Left lobe of liver (tissue), 2 donors: Measurements from ENCODE around the gene KCNAB2. TPM values are rescaled to one million over a fixed set of nuclear protein-coding genes. Genes with fewer than 3 reads are reported as not detected.
A peak's percentile ranks its signal among the peaks of the same experiment; 100 is the strongest.

Source experiments
- ATAC-seq: fragments of 200-7000 bp; cut with Tn5 transposase; one replicate; pipeline ENCODE4 v1.9.1; 2020; ENCODE audit warnings: mild to moderate bottlenecking, moderate library complexity
- DNase-seq: peaks from one replicate; pipeline ENCODE4 v3.0.0-alpha.2; 2020; ENCODE audit warnings: low spot score
- total RNA-seq: library from RNA; stranded (reverse); gene quantifications from one replicate; pipeline ENCODE4 v1.2.1, GENCODE V29; 2021
- donor health status: DM: no; HTN: no; CAD: no; lungs with moderate emphysema.
- donor health status: DM: no; HTN: yes; CAD: no.

KCNAB2 gene
- total RNA-seq, 1 donor from 2014 or later = 6.9 TPM

DNA sequence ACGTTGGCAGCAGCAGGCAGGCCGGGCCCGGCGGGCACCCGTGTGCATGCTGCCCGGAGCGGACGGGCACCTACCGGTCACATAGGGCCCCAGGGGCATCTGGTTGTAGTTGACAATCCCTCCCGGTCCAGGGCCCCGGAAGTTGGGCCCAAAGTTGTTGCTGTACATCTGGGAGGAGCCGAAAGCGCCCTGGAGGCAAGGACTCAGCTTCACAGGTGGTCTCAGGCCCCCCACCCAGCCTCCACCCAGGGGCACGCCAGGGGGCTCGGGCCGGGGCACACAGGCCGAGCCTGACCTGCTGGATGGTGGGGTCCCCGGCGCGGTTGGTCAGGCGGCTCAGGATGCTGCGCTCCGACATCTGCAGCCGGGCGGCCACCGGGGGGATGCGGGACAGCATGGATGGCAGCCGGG lies 60.6 kb downstream of the KCNAB2 start:
- no peak for DNase-seq
- no peak for ATAC-seq

DNA sequence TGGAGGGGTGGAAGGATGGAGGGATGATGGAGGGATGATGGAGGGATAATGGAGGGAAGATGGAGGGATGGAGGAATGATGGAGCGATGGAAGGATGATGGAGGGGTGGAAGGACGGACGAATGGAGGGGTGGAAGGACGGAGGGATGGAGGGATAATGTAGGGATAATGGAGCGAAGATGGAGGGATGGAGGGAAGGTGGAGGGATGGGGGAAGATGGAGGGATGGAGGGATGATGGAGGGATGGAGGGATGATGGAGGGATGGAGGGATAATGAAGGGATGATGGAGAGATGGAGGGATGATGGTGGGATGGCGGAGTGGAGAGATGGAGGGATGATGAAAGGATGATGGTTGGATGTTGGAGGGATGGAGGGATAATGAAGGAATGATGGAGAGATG lies 61.3 kb downstream of the KCNAB2 start:
- DNase-seq (no peak), ATAC-seq (no peak)

DNA sequence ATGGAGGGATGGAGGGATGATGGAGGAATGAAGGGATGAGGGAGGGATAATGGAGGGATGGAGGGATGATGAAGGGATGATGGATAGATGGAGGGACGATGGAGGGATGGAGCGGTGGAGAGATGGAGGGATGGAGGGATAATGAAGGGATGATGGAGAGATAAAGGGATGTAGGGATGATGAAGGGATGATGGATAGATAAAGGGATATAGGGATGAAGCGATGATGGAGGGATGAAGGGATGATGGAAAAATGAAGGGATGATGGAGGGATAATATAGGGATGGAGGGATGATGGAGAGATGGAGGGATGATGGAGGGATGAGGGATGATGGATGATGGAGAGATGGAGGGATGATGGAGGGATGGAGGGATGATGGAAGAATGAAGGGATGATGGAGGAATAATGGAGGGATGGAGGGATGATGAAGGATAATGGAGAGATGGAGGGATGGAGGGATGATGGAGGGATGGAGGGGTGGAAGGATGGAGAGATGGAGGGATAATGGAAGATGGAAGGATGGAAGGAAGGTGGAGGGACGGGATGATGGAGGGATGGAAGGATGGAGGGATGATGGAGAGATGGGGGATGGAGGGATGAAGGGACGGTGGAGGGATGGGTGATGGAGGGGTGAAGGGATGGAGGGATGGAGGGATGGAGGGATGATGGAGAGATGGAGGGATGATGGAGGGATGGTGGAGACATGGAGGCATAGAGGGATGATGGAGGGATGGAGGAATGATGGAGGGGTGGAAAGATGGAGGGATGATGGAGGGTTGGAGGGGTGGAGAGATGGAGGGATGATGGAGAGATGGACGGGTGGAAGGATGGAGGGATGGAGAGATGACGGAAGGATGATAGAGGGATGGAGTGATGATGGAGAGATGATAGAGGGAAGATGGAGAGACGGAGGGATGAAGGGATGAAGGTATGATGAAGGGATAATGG lies 62.0 kb downstream of the KCNAB2 start:
- ATAC-seq (no peak), DNase-seq (no peak)

DNA sequence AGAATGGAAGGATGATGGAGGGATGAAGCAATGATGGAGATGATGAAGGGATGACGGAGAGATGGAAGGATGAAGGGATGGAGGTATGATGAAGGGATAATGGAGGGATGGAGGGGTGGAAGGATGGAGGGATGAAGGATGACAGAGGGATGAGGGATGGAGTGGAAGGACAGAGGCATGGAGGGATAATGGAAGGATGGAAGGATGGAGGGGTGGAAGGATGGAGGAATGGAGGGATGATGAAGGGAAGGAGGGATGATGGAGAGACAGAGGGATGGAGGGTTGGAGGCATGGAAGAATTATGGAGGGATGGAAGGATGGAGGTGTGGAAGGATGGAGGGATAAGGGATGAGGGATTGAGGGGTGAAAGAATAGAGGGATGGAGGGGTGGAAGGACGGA lies 62.8 kb downstream of the KCNAB2 start:
- DNase-seq (no peak), ATAC-seq (no peak)

DNA sequence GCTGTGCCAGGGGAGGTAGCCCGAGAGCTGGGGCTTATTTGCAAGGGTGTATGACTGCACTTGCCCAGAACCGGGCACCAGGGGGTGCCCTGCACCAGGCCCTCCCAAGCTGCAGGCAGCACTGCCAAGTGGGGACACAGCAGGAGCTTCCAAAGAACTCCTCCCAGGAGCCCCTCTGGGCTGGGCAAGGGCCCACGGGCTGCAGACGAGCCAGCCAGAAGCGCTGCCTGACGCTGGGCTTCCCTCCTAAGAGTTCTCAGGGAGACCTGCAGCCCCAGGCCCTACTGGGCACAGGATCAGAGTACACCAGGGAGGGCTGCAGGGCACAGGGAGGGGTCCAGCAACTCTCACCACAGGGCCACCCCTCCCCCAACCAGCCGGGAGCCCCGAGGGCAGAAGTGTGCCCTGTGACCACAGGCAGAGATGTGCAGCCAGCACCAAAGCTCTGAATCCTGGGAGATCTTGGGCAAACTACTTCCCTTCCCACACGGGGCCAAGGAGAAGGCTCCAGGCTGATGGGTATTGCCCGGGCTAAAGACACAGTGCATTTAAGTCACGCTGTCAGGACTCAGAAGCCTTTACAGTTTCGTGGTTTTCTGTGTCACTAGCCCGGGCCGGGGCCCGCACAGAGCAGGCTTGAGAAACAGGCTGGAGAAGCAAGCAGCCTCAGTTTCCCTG lies 63.4 kb downstream of the KCNAB2 start:
- no peak for DNase-seq
- ATAC-seq = peak; percentile 73

DNA sequence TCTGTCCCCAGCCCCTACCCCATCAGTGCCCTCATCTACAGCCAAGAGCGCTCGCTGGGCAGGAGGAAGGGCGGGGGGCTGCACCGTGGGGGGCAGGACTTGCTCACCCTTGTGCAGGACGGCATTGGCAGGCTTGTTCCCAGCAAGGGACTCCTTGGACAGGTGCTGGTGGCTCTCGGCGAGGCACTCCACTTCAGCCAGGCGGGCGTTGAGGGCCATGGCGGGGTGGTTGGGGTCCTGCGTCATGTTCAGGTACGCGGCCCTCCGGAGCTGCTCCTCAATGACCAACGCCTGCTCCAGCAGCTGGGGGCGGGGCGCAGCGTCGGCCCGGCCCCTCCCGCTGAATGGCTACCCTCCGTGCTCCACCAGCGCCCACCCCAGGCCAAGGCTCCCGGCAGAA lies 64.0 kb downstream of the KCNAB2 start:
- DNase-seq (no peak), ATAC-seq (no peak)

DNA sequence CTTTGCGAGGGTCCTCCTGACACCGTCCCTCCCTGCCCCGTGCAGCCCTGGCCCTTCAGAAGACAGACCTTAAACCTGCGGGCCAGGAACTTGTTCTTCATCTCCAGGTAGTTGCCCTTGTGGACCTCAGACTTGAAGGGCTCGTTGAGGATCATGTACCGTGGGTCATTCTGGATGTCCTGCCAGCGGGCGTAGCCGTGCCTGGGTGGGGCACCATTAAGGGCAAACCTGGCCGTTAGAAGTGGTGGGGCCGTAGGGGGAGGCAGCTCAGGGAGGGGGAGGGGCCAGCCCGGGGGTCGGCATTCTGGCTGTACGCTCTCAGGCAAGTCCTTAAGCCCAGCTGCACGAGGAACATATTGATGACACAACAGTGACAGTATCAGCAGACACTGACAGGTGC lies 64.6 kb downstream of the KCNAB2 start:
- ATAC-seq (no peak), DNase-seq (no peak)

DNA sequence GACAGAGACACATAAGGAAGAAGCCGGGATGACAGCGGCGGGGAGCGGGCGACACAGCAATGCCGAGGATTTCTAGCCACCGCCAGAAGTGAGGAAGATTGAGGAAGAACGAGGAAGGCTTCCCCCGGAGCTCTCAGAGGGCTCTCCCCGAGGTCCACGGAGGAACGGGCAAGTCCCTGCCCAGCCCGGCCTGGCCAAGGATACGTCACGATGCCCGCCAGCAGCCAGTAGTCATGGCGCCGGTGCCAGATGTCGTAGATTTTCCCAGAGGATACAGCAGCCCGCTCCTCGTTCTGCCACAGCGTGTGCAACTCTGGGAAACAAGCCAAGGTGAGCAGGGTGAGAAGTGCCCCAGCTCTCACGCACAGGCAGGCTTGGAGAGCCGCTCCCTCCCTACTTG lies 65.9 kb downstream of the KCNAB2 start:
- ATAC-seq = no peak
- no peak for DNase-seq

DNA sequence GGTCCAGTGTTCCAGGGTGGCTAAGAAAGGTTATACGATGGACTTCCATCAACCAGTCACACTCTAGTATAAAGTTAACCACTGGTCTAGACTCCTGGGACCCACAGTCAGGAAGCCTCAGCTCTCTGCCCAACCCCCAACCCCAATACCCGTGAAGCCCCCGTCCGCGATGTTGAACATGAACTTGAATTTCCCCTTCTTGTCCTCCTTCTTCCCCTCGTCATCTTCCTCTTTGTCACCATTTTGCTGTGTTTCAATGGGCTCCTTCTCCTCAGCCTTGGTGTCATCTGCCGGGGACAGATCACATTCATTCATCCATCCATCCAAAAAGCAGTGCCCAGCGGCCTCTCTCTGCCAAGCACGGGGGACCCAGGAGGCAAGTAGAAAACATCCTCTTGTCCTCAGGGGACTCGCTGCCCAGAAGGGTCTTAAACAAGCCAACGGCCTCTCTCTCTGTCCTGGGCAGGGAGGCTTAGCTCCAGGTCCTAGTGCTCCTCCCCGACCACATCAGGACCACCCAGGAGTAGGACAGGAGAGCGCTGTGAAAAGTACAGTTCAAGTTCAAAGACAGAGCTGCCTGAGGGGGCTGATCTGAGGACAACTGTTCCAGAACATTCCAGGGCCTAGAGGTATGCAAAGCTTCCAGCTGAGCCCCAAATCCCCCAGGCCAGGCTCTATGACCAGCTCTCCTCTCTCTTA lies 66.5 kb downstream of the KCNAB2 start:
- DNase-seq = no peak
- ATAC-seq = no peak

DNA sequence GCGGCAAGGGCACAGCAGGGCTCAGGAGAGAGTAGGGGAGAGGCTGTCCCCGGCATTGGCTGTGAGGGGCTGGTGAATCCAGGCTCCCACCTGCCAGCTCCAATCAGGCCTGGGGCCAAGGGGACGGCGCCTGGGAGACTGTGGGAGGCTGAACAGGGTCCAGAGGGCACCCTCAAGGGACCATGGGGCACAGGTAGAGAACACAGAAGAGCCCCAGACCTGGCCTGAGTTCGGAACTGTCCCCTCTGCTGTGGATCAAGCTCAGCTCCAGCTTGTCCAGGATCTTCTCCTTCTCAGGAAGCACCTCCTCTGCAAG lies 67.0 kb downstream of the KCNAB2 start:
- DNase-seq (no peak), ATAC-seq (no peak)

DNA sequence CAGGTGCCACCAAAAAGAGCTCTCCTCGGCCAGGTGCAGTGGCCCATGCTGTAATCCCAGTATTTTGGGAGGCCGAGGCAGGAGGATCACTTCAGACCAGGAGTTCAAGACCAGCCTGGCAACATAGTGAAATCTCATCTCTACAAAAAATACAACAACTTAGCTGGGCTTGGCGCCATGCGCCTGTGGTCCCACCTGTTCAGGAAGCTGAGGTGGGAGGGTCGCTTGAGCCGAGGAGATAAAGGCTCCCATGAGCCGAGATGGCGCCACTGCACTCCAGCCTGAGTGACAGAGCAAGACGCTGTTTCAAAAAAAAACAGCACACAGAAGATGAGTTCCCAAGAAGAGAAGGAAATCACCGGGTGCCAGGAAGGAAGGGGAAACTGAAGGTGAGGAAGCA lies 67.4 kb downstream of the KCNAB2 start:
- ATAC-seq (no peak), DNase-seq (no peak)

DNA sequence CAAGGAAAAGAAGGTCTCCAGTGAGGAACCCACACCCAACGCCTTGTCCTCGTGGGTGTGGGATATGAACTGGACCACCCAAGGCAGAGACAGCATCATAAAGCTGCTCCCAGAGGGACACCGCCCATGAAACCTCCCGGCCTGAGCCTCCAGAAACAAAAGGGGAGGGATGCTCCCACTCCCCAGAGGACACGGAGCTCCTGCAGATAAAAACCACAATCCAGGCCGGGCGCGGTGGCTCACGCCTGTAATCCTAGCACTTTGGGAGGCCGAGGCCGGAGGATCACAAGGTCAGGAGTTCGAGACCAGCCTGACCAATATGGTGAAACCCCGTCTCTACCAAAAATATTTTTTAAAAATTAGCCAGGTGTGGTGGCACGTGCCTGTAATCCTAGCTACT lies 68.1 kb downstream of the KCNAB2 start:
- DNase-seq = no peak
- ATAC-seq = no peak

DNA sequence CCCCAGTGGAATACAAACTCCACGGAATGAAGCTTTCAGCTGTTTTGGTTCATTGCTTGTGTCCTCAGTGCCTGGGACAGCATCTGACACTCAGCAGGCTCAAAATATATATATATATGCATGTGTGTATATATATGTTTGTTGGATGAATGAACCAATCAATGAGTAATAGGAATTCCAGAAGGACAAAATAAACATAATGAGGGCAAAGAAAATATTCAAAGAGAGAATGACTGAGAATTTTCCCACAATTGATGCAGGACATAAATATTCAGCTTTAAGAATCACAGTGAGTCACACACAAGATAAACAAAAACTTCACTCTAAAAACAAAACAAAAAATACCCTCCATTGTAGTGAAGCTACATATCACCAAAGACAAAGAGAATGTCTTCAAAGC lies 70.4 kb downstream of the KCNAB2 start:
- DNase-seq = no peak
- no peak for ATAC-seq

DNA sequence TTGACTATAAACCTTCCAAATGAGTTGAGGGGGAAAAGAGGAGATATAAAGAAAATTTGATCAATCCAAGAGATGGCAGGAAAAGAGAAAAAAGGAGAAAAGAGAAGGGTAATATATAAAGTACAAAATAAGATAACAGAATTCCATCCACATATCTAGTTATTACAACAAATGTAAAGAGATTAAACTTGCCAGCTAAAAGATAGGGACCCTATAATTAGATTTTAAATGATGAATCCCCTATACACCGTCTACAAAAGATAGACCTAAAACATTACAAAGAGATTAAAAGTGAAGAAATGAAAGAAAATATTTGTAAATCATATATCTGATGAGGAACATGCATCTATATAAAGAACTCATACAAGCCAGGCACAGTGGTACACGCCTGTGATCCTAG lies 71.4 kb downstream of the KCNAB2 start:
- no peak for DNase-seq
- ATAC-seq = no peak

DNA sequence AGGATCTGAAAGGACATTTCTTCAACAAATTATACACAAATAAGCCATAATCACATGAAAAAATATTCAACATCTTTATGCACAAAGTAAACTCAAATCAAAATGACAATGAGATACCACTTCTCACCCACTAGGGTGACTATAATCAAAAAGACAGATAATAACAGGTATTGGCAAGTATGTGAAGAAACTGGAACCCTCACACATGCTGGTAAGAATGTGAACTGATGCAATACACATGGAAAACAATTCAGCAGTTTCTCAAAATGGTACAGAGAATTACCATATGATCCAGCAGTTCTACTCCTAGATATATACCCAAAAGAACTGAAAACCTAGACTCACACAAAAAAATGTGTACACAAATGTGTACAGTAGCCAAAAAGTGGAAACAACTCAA lies 71.9 kb downstream of the KCNAB2 start:
- ATAC-seq = no peak
- DNase-seq = no peak

DNA sequence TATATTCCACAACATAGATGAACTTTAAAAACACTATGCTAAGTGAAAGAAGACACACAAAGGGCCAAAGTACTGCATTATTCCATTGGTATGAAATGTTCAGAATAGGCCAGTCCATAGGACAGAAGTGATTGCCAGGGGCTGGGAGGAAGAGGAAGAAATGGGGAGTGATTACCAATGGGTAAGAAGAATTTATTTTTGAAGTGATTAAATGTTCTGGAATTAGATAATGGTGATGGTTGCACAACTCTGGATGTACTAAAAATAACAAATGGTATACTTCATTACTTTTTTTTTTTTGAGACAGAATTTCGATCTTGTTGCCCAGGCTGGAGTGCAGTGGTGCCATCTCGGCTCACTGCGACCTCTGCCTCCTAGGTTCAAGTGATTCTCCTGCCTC lies 72.7 kb downstream of the KCNAB2 start:
- DNase-seq (no peak), ATAC-seq (no peak)

DNA sequence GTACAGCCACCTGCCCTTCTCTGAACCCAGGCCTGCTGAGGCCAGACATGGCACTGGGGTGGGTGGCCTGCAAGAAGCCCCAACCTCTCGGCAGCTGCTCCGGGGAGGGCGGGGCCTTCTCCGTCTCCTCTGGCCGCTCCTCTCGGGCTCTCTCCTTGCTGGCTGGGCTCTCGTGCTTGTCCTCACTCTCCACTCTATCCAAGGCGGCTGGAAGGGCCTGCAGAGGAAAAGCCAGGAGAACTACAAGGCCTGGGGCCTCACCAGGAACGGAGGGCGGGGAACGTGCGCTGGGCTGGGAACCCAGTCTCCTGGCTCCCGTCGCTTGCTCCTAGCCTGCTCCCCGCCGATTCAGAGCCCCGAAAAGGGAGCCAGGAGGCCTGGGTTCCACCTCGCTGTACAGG lies 75.3 kb downstream of the KCNAB2 start:
- no peak for DNase-seq

DNA sequence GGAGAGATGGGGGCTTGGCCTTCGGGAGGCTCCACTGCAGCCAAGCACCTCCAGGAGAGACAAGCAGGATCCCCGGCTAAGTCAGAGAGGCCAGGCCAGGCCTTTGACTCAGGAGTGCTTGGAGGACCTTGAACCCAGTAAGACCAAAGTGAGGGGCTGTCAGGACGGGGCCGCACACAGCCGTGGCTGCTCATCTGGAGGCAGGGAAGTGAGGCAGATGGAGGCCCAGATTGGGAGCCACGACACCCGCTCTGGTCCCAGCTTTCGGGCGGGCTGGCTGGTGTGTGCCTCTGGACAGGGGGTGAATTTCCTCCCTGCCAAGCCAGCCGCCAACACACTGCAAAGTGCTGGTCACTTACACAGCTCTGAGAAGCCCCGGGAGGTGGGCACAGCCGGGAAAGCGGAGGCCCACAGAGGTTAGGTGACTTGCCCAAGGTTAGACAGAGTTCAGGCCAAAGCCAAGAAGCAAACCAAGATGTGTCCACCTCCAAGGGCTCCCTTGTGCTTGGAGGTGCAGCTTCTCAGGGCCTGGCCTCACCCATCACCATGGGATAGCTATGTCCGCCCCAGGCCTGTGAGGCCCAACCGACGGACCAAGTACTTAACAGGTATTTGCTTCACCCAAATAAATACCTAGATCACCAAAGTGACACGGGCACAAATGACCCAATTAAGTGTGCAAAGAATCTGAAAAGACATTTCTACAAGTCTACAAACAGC lies 76.1 kb downstream of the KCNAB2 start:
- DNase-seq (no peak), ATAC-seq (no peak)

More for the DNA sequence above, 75.3 kb downstream of the KCNAB2 start:
- no peak for ATAC-seq

DNA sequence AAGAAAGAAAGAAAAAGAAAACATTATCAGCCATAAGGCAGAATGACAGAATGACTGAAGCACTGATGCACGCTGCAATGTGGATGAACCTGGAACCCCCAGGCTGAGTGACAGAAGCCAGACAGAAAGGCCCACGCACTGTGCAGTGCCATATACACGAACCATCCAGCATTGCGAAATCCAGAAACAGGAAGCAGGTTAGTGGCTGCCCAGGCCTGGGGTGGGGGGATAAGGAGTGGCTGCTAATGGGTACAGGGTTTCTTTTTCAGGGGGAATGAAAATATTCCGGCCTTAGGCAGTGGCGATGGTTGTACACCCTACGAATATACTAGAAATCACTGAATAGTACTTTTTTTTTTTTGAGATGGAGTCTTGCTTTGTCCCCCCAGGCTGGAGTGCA lies 77.4 kb downstream of the KCNAB2 start:
- ATAC-seq (no peak), DNase-seq (no peak)

DNA sequence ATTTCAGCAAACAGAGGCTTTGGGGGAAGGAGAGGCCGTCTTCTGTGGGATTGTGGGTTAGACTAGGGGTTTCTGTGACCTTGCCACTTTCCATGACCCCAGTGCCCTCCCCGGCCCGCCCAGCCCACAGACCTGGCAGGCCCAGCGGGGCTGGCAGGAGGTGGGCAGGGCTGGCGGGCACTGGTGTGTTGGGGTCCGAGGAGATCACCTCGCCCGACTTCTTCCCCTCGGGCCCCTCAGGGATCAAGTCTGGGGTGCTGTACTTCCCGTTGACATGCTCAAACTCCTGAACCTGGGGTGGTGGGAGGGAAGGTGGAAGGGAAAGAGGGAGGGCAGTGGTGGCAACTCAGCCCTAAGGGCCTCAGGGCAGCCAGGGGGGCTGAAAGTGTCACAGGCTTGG lies 78.1 kb downstream of the KCNAB2 start:
- no peak for DNase-seq

DNA sequence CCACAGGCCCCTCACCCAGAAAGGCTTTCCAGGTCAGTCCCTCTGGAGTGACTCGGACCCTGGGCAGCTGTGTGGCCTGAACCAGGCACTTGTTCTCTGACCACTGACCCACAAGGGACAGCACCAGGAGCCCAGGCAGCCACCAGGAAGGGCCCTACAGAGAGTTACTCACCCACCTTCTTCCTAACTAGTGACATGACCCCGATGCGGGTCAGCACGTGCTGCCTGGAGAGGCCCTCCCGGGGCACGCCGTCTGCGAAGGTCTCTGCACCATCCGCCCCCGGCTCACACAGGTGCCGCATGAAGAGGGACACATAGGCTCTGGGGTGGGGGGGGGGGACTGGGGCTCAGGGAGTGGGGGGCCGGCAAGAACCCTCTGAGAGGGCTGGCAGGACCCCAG lies 78.7 kb downstream of the KCNAB2 start:
- no peak for DNase-seq
- ATAC-seq = no peak

More for the DNA sequence above, 78.1 kb downstream of the KCNAB2 start:
- no peak for ATAC-seq
